Measurements from ENCODE around the gene RASIP1.

Gene RASIP1

DNA sequence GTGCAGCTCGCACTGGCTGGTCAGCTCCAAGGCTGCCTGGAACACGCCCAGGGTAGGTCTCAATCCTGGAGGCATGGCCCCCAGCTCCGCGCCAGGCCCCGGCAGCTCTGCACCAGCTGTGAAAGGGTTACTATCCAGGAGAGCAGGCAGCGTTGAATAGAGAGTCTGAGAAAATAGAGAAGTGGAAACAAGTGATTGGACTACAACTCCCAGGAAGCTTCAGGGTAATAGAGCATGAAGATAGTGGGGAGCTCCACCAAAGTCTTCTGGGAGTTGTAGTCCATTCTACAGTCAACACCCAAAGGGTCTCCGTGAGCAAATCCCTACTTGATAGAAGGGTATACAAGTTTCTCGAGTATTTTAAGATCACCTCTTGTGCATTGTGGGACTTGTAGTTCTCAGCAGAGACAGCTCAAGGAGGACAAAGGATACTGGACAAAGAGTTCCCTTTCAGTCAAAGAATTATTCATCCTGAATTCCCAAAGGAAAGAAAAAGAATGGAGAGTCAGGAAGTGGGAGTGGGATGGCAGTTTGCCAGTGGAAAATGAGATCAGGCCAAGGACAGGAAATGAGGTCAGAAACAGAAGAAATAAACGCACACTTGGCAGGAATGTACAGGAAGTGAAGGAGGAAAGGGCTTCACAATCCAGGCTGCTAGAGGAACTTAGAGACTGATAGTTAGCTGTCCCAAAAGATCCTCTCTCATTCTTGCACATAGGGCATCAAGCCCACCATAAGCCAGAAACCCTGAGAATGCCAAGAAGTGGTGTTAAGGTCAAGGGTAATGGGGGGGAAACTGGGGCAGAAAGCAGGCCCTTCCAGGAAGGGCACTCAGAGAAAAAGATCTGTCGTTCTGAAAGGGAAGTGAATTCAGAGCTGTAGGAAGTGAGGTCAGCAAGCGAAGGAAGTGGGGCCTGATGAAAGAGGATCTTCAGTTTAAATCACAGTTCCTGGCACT, 15.3 kb downstream of the RASIP1 start:
- peak overlapping the region; percentile 18 for H3K27ac ChIP-seq (ENCODE audit: extremely low read depth, low read depth, low read length)
- no peaks in the 10 kb centered on the region for H3K9me3 ChIP-seq (ENCODE audit: control insufficient read depth, insufficient read depth, low read depth, low read length)
- no peaks in the 10 kb centered on the region for H3K36me3 ChIP-seq (ENCODE audit: control insufficient read depth in 2 of 2, insufficient read depth in 1 of 2, low read length in 2 of 2)
- H3K4me3 ChIP-seq (ENCODE audit: low read depth, low read length), result no peak overlapping the region
- POLR2A ChIA-PET, result interaction anchor here (0.5 to 4.9 kb wide), 11 partner anchors 9 to 1497 kb away, joined by 3 to 35 read pairs (median 4); partner anchors contain the start of genes CA11, IZUMO1, RPL18 and SPHK2
- no peaks in the 10 kb centered on the region; the same call in 1 of the 2 replicates for H3K4me1 ChIP-seq (ENCODE audit: control insufficient read depth, insufficient read depth, low read length)
- CTCF ChIA-PET, result interaction anchor here (0.5 to 3.1 kb wide), 15 partner anchors 8 to 539 kb away, joined by 3 to 12 read pairs (median 3); partner anchors contain the start of genes CA11 and GYS1
- TF ChIP-seq ZNF660 (tag by site-specific recombination; IDR thresholded peaks at IDR 0.05), result 0 out of 2 replicates have a peak, but pooled peaks have one; percentile 27
- no peak for TF ChIP-seq ZNF626 (tag by site-specific recombination; IDR thresholded peaks at IDR 0.05)
- TF ChIP-seq, protein P1, sequence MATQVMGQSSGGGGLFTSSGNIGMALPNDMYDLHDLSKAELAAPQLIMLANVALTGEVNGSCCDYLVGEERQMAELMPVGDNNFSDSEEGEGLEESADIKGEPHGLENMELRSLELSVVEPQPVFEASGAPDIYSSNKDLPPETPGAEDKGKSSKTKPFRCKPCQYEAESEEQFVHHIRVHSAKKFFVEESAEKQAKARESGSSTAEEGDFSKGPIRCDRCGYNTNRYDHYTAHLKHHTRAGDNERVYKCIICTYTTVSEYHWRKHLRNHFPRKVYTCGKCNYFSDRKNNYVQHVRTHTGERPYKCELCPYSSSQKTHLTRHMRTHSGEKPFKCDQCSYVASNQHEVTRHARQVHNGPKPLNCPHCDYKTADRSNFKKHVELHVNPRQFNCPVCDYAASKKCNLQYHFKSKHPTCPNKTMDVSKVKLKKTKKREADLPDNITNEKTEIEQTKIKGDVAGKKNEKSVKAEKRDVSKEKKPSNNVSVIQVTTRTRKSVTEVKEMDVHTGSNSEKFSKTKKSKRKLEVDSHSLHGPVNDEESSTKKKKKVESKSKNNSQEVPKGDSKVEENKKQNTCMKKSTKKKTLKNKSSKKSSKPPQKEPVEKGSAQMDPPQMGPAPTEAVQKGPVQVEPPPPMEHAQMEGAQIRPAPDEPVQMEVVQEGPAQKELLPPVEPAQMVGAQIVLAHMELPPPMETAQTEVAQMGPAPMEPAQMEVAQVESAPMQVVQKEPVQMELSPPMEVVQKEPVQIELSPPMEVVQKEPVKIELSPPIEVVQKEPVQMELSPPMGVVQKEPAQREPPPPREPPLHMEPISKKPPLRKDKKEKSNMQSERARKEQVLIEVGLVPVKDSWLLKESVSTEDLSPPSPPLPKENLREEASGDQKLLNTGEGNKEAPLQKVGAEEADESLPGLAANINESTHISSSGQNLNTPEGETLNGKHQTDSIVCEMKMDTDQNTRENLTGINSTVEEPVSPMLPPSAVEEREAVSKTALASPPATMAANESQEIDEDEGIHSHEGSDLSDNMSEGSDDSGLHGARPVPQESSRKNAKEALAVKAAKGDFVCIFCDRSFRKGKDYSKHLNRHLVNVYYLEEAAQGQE (tag by site-specific recombination; IDR thresholded peaks at IDR 0.05), result no peak
- TF ChIP-seq ZNF248 (tag by site-specific recombination; IDR thresholded peaks at IDR 0.05), result no peak
- TF ChIP-seq SALL2 (tag by site-specific recombination; IDR thresholded peaks at IDR 0.05; ENCODE audit: borderline replicate concordance), result no peak
- TF ChIP-seq ZNF529 (tag by site-specific recombination; IDR thresholded peaks at IDR 0.05; ENCODE audit: insufficient replicate concordance), result no peak
- peak; percentile 96 for TF ChIP-seq ZNF629 (tag by site-specific recombination; IDR thresholded peaks at IDR 0.05)
- TF ChIP-seq, protein P2, sequence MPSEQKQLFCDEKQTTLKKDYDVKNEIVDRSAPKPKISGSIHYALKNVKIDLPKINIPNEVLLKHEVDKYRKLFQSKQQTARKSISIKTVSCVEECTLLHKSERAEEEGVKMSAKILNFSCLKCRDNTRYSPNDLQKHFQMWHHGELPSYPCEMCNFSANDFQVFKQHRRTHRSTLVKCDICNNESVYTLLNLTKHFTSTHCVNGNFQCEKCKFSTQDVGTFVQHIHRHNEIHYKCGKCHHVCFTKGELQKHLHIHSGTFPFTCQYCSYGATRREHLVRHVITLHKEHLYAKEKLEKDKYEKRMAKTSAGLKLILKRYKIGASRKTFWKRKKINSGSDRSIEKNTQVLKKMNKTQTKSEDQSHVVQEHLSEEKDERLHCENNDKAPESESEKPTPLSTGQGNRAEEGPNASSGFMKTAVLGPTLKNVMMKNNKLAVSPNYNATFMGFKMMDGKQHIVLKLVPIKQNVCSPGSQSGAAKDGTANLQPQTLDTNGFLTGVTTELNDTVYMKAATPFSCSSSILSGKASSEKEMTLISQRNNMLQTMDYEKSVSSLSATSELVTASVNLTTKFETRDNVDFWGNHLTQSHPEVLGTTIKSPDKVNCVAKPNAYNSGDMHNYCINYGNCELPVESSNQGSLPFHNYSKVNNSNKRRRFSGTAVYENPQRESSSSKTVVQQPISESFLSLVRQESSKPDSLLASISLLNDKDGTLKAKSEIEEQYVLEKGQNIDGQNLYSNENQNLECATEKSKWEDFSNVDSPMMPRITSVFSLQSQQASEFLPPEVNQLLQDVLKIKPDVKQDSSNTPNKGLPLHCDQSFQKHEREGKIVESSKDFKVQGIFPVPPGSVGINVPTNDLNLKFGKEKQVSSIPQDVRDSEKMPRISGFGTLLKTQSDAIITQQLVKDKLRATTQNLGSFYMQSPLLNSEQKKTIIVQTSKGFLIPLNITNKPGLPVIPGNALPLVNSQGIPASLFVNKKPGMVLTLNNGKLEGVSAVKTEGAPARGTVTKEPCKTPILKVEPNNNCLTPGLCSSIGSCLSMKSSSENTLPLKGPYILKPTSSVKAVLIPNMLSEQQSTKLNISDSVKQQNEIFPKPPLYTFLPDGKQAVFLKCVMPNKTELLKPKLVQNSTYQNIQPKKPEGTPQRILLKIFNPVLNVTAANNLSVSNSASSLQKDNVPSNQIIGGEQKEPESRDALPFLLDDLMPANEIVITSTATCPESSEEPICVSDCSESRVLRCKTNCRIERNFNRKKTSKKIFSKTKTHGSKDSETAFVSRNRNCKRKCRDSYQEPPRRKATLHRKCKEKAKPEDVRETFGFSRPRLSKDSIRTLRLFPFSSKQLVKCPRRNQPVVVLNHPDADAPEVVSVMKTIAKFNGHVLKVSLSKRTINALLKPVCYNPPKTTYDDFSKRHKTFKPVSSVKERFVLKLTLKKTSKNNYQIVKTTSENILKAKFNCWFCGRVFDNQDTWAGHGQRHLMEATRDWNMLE (tag by site-specific recombination; conservative IDR thresholded peaks at IDR 0.05; ENCODE audit: low read depth), result peak; percentile 94
- TF ChIP-seq SETDB1 (IDR thresholded peaks at IDR 0.05; ENCODE audit: insufficient read length, low read length), result no peak
- TF ChIP-seq, protein P3, sequence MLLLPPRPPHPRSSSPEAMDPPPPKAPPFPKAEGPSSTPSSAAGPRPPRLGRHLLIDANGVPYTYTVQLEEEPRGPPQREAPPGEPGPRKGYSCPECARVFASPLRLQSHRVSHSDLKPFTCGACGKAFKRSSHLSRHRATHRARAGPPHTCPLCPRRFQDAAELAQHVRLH (tag by site-specific recombination; IDR thresholded peaks at IDR 0.05), result 0 out of 2 replicates have a peak, but pooled peaks have one; percentile 26
- TF ChIP-seq, protein P4, sequence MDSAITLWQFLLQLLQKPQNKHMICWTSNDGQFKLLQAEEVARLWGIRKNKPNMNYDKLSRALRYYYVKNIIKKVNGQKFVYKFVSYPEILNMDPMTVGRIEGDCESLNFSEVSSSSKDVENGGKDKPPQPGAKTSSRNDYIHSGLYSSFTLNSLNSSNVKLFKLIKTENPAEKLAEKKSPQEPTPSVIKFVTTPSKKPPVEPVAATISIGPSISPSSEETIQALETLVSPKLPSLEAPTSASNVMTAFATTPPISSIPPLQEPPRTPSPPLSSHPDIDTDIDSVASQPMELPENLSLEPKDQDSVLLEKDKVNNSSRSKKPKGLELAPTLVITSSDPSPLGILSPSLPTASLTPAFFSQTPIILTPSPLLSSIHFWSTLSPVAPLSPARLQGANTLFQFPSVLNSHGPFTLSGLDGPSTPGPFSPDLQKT (IDR thresholded peaks at IDR 0.05; ENCODE audit: borderline replicate concordance, low read depth, low read length), result no peak
- TF ChIP-seq MEIS1 (CRISPR knock-in tag; IDR thresholded peaks at IDR 0.05; ENCODE audit: borderline replicate concordance), result no peak
- TF ChIP-seq, protein P5, sequence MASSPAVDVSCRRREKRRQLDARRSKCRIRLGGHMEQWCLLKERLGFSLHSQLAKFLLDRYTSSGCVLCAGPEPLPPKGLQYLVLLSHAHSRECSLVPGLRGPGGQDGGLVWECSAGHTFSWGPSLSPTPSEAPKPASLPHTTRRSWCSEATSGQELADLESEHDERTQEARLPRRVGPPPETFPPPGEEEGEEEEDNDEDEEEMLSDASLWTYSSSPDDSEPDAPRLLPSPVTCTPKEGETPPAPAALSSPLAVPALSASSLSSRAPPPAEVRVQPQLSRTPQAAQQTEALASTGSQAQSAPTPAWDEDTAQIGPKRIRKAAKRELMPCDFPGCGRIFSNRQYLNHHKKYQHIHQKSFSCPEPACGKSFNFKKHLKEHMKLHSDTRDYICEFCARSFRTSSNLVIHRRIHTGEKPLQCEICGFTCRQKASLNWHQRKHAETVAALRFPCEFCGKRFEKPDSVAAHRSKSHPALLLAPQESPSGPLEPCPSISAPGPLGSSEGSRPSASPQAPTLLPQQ (tag by site-specific recombination; IDR thresholded peaks at IDR 0.05), result no peak
- TF ChIP-seq ZNF76 (tag by site-specific recombination; IDR thresholded peaks at IDR 0.05; ENCODE audit: borderline replicate concordance, low read depth), result peak; percentile 97
- TF ChIP-seq PRDM1 (tag by site-specific recombination; IDR thresholded peaks at IDR 0.05), result peak; percentile 72
- TF ChIP-seq, protein P6, sequence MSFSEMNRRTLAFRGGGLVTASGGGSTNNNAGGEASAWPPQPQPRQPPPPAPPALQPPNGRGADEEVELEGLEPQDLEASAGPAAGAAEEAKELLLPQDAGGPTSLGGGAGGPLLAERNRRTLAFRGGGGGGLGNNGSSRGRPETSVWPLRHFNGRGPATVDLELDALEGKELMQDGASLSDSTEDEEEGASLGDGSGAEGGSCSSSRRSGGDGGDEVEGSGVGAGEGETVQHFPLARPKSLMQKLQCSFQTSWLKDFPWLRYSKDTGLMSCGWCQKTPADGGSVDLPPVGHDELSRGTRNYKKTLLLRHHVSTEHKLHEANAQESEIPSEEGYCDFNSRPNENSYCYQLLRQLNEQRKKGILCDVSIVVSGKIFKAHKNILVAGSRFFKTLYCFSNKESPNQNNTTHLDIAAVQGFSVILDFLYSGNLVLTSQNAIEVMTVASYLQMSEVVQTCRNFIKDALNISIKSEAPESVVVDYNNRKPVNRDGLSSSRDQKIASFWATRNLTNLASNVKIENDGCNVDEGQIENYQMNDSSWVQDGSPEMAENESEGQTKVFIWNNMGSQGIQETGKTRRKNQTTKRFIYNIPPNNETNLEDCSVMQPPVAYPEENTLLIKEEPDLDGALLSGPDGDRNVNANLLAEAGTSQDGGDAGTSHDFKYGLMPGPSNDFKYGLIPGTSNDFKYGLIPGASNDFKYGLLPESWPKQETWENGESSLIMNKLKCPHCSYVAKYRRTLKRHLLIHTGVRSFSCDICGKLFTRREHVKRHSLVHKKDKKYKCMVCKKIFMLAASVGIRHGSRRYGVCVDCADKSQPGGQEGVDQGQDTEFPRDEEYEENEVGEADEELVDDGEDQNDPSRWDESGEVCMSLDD (tag by site-specific recombination; IDR thresholded peaks at IDR 0.05), result peak; percentile 61; the same call in 1 of the 2 replicates
- TF ChIP-seq, protein P7, sequence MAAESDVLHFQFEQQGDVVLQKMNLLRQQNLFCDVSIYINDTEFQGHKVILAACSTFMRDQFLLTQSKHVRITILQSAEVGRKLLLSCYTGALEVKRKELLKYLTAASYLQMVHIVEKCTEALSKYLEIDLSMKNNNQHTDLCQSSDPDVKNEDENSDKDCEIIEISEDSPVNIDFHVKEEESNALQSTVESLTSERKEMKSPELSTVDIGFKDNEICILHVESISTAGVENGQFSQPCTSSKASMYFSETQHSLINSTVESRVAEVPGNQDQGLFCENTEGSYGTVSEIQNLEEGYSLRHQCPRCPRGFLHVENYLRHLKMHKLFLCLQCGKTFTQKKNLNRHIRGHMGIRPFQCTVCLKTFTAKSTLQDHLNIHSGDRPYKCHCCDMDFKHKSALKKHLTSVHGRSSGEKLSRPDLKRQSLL (tag by site-specific recombination; IDR thresholded peaks at IDR 0.05), result peak; percentile 24; the same call in 1 of the 2 replicates
- no peak for TF ChIP-seq SCRT1 (tag by site-specific recombination; IDR thresholded peaks at IDR 0.05; ENCODE audit: borderline replicate concordance)
